A549 (cell line): ENCODE results near the gene GTF2A1. TPM values are rescaled to one million over a fixed set of nuclear protein-coding genes. Genes with fewer than 3 reads are reported as not detected.

Source experiments
- ATAC-seq, 2 experiments: fragments of 200-7000 bp in 1 of 2; fragments of >200 bp in 1 of 2; cut with Nextera tagmentation in 1 of 2; cut with Tn5 transposase in 1 of 2; 3 replicates each; pipeline versions ENCODE4 v1.8.0 to v1.9.1; 2018 to 2020; ENCODE audit warnings: mild to moderate bottlenecking in 1 of 2, moderate library complexity in 1 of 2
- CTCF ChIA-PET: fragments of 300-600 bp; sonication (Branson Sonifier 250); formaldehyde crosslinking; extraction: SDS; loops from one replicate; lab custom pipeline; 2021; ENCODE audit warnings: antibody characterized with exemption, inconsistent platforms; lab: Yijun Ruan, JAX
- POLR2A ChIA-PET: fragments of 350-600 bp; formaldehyde crosslinking; extraction: SDS; loops from one replicate; lab custom pipeline; 2021; ENCODE audit warnings: antibody characterized with exemption, inconsistent platforms; lab: Yijun Ruan, JAX
- DNase-seq, 2 experiments: peaks; one replicate each; pipeline versions ENCODE4 v3.0.0 to v3.0.0-alpha.2; 2011 to 2016; ENCODE audit warnings: low read depth in 1 of 2, low spot score in 1 of 2
- FAIRE-seq: peaks from 2 replicates; lab custom pipeline; 2011; peaks lifted over from hg19 to GRCh38; lab: Jason Lieb, UNC
- H3K27ac ChIP-seq, 2 experiments: fragments of >200 bp; sonication (Bioruptor Twin); formaldehyde crosslinking; 3 replicates each; pipeline ENCODE4 v1.5.1; 2016 to 2017
- H3K4me1 ChIP-seq: fragments of >200 bp; sonication (Bioruptor Twin); formaldehyde crosslinking; 3 replicates; pipeline ENCODE4 v1.6.1; 2016
- H3K4me2 ChIP-seq: fragments of >200 bp; sonication (Bioruptor Twin); formaldehyde crosslinking; 3 replicates; pipeline ENCODE4 v1.6.1; 2016
- H3K4me3 ChIP-seq: fragments of >200 bp; sonication (Bioruptor Twin); formaldehyde crosslinking; 3 replicates; pipeline ENCODE4 v1.5.1; 2016
- H3K9me3 ChIP-seq: fragments of >200 bp; sonication (Bioruptor Twin); formaldehyde crosslinking; 3 replicates; pipeline ENCODE4 v1.6.1; 2016
- BCL3 ChIP-seq: fragments of >200 bp; sonication (Bioruptor Twin); formaldehyde crosslinking; IDR thresholded peaks from 3 replicates; pipeline ENCODE4 v1.6.1; 2016
- BHLHE40 ChIP-seq: IDR thresholded peaks from 2 replicates; pipeline ENCODE4 v1.6.1; 2012; ENCODE audit warnings: low read depth, low read length, inconsistent platforms
- CEBPB ChIP-seq, 2 experiments: fragments of >200 bp in 1 of 2; sonication (Bioruptor Twin) in 1 of 2; formaldehyde crosslinking in 1 of 2; IDR thresholded peaks; 2 replicates each; pipeline ENCODE4 v1.6.1; 2012 to 2016
- FOSL2 ChIP-seq, 2 experiments: fragments of 450-650 bp in 1 of 2; fragments of >200 bp in 1 of 2; sonication (Bioruptor Twin) in 1 of 2; formaldehyde crosslinking; IDR thresholded peaks; 2 replicates each; pipeline versions ENCODE4 v1.5.0 to v1.6.1; 2016 to 2020; ENCODE audit warnings: mild to moderate bottlenecking in 1 of 2, moderate library complexity in 1 of 2
- GATA3 ChIP-seq: IDR thresholded peaks from 2 replicates; pipeline ENCODE4 v1.6.1; 2012; ENCODE audit warnings: borderline replicate concordance
- HDAC2 ChIP-seq: fragments of 200-600 bp; sonication (generic); IDR thresholded peaks from 2 replicates; pipeline ENCODE4 v1.6.1; 2016
- HEYL ChIP-seq: fragments of 250-450 bp; sonication (Bioruptor Pico); IDR thresholded peaks from 2 replicates; pipeline ENCODE4 v1.8.0; 2021; ENCODE audit warnings: mild to moderate bottlenecking, moderate library complexity
- JUN ChIP-seq, 2 experiments: fragments of >200 bp; sonication (Bioruptor Twin); formaldehyde crosslinking; IDR thresholded peaks; 2 replicates in 1 of 2; 3 replicates in 1 of 2; pipeline ENCODE4 v1.6.1; 2016 to 2017
- KDM5A ChIP-seq: fragments of 200-600 bp; sonication (generic); IDR thresholded peaks from 2 replicates; pipeline ENCODE4 v1.6.1; 2016; ENCODE audit warnings: antibody characterized with exemption, mild to moderate bottlenecking
- MAFK ChIP-seq: fragments of 450-650 bp; IDR thresholded peaks from 2 replicates; pipeline ENCODE4 v1.6.1; 2014; ENCODE audit not compliant: partially characterized antibody
- MAX ChIP-seq: IDR thresholded peaks from 2 replicates; pipeline ENCODE4 v1.6.1; 2012
- MYC ChIP-seq: IDR thresholded peaks from 2 replicates; pipeline ENCODE4 v1.6.1; 2012; ENCODE audit warnings: mild to moderate bottlenecking, inconsistent platforms, low read length, improper control_type of control experiment, borderline replicate concordance
- NPAS2 ChIP-seq: fragments of 250-450 bp; sonication (Bioruptor Pico); IDR thresholded peaks from 2 replicates; pipeline ENCODE4 v1.8.0; 2022; ENCODE audit warnings: mild to moderate bottlenecking, moderate library complexity, borderline replicate concordance
- RFX5 ChIP-seq: fragments of 450-650 bp; IDR thresholded peaks from 2 replicates; pipeline ENCODE4 v1.7.1; 2014; ENCODE audit warnings: antibody characterized with exemption, mild to moderate bottlenecking, moderate library complexity
- SMC3 ChIP-seq: fragments of >200 bp; sonication (Bioruptor Twin); formaldehyde crosslinking; IDR thresholded peaks from 3 replicates; pipeline ENCODE4 v1.6.1; 2018; ENCODE audit warnings: inconsistent platforms
- TFCP2L1 ChIP-seq: fragments of 250-450 bp; sonication (Bioruptor Pico); IDR thresholded peaks from 2 replicates; pipeline ENCODE4 v1.5.0; 2021; ENCODE audit warnings: mild to moderate bottlenecking
- ZNF302 ChIP-seq: fragments of 250-450 bp; sonication (Bioruptor Pico); IDR thresholded peaks from 2 replicates; pipeline ENCODE4 v1.9.0; 2021; ENCODE audit warnings: inconsistent platforms, mild to moderate bottlenecking, moderate library complexity
- WGBS: methylation state at CpG from one replicate; pipeline ENCODE4 v1.1.6; 2017; ENCODE audit errors: missing lambda C conversion rate; 5-methylcytosine and 5-hydroxymethylcytosine counted together
- polyA plus RNA-seq, 4 experiments: library from polyadenylated mRNA; depleted of rRNA in 3 of 4; stranded (reverse); fragments of >200 nt; fragmentation: RNase III in 1 of 4; extraction: RNeasy Plus Mini Kit Qiagen cat#74134 plus additional on column Dnase treatment in 1 of 4; gene quantifications; 2 replicates in 3 of 4; 3 replicates in 1 of 4; pipeline ENCODE4 v1.2.3, GENCODE V29; 2011 to 2017
- TF ChIP-seq, protein P1 (sequence below): fragments of 150-350 bp; IDR thresholded peaks from 2 replicates; pipeline ENCODE4 v1.6.1; 2014; ENCODE audit warnings: low read depth, mild to moderate bottlenecking, low read length

Gene GTF2A1
- polyA plus RNA-seq, 2 of the 4 experiments (the other 2 are of a cell fraction) = 12.5 to 19.6 TPM

DNA sequence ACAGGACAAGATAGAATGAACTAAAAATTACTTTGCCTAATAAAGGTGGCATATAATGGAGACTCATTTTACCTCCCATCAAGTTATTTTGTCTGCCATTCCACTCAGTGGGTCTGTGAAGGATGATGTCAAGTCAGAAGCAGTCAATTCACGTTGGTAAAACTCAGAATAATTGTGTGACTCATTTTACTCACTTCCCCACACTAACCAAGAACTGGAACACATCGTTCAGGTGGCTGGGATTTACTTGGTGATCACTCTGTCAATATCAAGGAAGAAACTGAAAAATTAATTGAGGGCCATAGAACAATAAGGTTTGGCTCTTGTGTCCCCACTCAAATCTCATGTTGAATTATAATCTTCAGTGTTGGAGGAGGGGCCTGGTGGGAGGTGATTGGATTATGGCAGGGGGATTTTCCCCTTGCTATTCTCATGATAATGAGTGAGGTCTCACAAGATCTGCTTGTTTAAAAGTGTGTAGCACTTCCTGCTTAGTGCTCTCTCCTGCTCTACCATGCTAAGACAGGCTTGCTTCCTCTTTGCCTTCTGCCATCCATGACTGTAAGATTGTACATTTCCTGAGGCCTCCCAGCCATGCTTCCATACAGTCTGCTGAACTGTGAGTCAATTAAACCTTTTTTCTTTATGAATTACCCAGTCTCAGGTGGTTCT lies 35.7 kb upstream of the GTF2A1 start:
- no peaks in the 10 kb centered on the region for H3K4me1 ChIP-seq
- no peak for DNase-seq
- FAIRE-seq = no peak
- H3K4me2 ChIP-seq = no peak overlapping the region
- no peaks in the 10 kb centered on the region for H3K9me3 ChIP-seq
- CTCF ChIA-PET = interaction anchor here (0.6 kb wide), 1 partner anchor 18 kb away, joined by 3 read pairs; no protein-coding TSS in a partner anchor
- no peak for TF ChIP-seq MAFK
- no peak for TF ChIP-seq TFCP2L1
- TF ChIP-seq FOSL2 (IDR thresholded peaks at IDR 0.05) = no peak
- no peak for TF ChIP-seq FOSL2 (CRISPR knock-in tag; IDR thresholded peaks at IDR 0.05)
- no peak for TF ChIP-seq BHLHE40
- no peak for TF ChIP-seq SMC3
- no peak for TF ChIP-seq HEYL
- TF ChIP-seq MAX = no peak
- no peak for TF ChIP-seq HDAC2
- TF ChIP-seq BCL3 = no peak
- no peak for TF ChIP-seq GATA3
- no peak for TF ChIP-seq NPAS2 (CRISPR knock-in tag)
- TF ChIP-seq CEBPB (IDR thresholded peaks at IDR 0.05) = no peak
- no peak for TF ChIP-seq ZNF302 (CRISPR knock-in tag)
- TF ChIP-seq RFX5 = no peak
- POLR2A ChIA-PET = no interaction called here
- ATAC-seq = no peak
- no peak overlapping the region for H3K4me3 ChIP-seq
- WGBS = 20% methylated on average over 2 of the region's 2 CpGs
- no peak overlapping the region for H3K27ac ChIP-seq

- H3K27ac ChIP-seq = no peak overlapping the region
- CTCF ChIA-PET = interaction anchor here (1.0 to 2.0 kb wide), 2 partner anchors 11 to 201 kb away, joined by 4 to 7 read pairs; no protein-coding TSS in a partner anchor
- peak; percentile 31; the same call in 1 of the 2 replicates for TF ChIP-seq GATA3
- no peak for TF ChIP-seq MYC
- 56% methylated on average over 1 of the region's 1 CpG for WGBS
- ATAC-seq (no peak), FAIRE-seq (no peak), DNase-seq (no peak)
- POLR2A ChIA-PET = no interaction called here
- H3K4me2 ChIP-seq = no peak overlapping the region
- H3K4me1 ChIP-seq = no peaks in the 10 kb centered on the region
- H3K9me3 ChIP-seq = no peaks in the 10 kb centered on the region
- no peak overlapping the region for H3K4me3 ChIP-seq
Measured at GRCh38 chr14:81252278-81252677, 31.5 kb upstream of the GTF2A1 start.

DNA sequence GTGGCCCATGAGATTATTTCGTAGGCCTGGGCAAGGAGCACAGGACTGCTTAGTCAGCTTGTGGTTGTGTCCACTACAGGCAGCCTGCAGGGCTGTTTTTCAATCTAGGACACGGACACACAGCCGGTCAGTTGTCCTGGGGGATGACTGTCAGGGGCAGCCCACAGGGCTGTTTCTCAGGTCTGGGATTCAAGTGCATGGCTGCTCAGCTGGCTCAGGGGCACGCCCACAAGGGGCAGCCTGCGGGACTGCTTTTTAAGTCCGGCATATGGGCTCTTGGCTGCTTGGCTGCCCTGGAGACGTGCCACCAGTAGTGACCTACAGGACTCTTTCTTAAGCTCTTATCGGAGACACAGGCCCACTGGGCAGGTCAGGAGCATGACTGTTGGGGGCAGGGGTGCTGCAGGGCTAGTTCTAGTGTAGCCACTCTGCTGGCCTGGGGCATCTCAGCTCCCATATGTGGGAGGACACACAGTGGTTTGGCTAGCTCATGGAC lies 26.6 kb upstream of the GTF2A1 start:
- no peaks in the 10 kb centered on the region for H3K9me3 ChIP-seq
- FAIRE-seq (no peak), DNase-seq (no peak), ATAC-seq (no peak)
- 46% methylated on average over 7 of the region's 8 CpGs for WGBS
- CTCF ChIA-PET = interaction anchor here (1.7 to 2.8 kb wide), 2 partner anchors 22 to 217 kb away, joined by 7 to 11 read pairs; no protein-coding TSS in a partner anchor
- H3K27ac ChIP-seq = no peak overlapping the region
- POLR2A ChIA-PET = no interaction called here
- no peak overlapping the region for H3K4me3 ChIP-seq
- H3K4me2 ChIP-seq = no peak overlapping the region
- H3K4me1 ChIP-seq = no peaks in the 10 kb centered on the region
- TF ChIP-seq, protein P1, sequence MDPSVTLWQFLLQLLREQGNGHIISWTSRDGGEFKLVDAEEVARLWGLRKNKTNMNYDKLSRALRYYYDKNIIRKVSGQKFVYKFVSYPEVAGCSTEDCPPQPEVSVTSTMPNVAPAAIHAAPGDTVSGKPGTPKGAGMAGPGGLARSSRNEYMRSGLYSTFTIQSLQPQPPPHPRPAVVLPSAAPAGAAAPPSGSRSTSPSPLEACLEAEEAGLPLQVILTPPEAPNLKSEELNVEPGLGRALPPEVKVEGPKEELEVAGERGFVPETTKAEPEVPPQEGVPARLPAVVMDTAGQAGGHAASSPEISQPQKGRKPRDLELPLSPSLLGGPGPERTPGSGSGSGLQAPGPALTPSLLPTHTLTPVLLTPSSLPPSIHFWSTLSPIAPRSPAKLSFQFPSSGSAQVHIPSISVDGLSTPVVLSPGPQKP = no peak
- no peak for TF ChIP-seq CEBPB (IDR thresholded peaks at IDR 0.05)
- TF ChIP-seq HDAC2 = no peak
- TF ChIP-seq KDM5A = no peak
- no peak for TF ChIP-seq JUN (IDR thresholded peaks at IDR 0.05)
